GM04504 (cell line): ENCODE results near the gene ZNF214.

ENCODE experiments used
- DNase-seq: peaks from one replicate; pipeline ENCODE4 v3.0.0-alpha.2; 2012; ENCODE audit warnings: low read depth

The ZNF214 gene

DNA sequence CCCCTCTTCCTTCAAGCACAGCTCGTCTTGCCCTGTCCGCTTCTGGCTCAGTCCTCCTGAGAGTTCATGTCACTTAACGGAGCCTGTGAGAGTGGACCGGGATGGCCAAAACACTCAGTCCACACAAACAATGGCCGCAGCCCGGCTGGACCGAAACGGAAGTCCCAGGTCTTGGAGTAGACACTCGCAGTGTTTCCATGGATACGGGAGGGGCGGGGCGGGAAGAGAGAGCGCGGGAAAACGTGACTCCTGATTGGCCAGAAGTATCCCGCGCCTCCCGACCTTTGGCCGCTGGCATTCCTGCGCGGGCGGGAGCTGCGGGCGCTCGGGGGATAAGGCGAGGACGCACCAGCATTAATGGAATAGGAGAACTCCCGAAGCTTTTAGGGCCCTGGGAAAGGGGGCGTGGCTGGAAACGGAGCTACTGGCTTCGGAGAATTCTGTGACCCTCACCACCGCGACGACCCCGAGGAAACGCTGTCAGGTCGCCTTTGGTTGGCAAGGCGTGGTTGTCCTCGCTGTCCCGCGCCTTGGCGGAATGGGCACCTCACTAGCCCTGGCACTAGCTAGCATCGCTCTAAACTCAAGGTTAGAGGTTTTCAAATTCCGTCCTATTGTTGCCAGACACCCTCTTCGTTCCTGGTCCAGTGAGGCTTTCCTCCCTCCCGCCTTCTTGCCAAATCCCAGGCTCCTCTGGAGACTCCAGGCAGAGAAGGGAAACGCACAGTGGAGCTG lies at the start of gene ZNF214, which contains the start of gene NLRP14:
TSS of gene ZNF214 (minus strand) at position 164 of the 735 bp plus-strand sequence. CDS start 17,511 bp downstream, outside the sequence.
TSS of gene NLRP14 (plus strand) at position 297 of the 735 bp plus-strand sequence. CDS start 18,108 bp downstream, outside the sequence.
- DNase-seq, result peak; percentile 88

DNA sequence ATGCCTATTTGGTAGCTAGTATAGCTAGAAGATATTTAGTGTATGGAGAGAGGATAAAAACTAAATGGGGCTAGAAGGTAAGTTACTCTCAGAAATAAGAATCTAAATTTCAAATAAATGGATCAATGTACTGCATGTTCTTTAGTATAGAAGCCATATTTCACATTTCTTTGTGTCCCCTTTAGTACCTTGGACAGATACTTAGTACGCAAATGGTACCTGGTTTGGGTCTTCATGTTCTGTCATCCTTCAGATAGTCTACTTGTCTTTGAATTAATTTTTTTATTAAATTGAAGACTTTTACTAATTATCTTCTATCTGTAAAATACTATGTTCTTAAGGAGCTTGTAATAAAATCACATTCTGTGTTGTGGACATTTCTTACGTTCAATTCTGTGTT lies 42.4 kb upstream of the ZNF214 start:
- no peak for DNase-seq

DNA sequence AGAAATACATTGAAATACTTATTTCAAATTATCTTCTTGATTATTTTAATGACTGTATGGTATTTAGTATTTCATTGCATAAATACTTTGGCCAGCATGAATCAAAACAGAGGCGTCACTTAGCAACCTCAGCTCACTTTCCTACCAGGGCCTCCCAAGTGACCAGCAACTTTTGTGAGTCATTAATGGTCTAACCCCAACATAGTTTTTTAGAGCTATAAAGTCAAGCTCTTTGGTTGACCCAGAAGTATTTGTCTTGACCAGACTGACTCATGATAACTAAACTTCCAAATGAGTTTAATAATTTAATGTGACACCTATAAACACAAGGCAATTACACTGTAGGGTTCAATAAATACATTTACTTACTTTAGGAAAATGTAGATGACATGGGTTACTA lies 40.7 kb upstream of the ZNF214 start:
- DNase-seq, result peak; percentile 20

DNA sequence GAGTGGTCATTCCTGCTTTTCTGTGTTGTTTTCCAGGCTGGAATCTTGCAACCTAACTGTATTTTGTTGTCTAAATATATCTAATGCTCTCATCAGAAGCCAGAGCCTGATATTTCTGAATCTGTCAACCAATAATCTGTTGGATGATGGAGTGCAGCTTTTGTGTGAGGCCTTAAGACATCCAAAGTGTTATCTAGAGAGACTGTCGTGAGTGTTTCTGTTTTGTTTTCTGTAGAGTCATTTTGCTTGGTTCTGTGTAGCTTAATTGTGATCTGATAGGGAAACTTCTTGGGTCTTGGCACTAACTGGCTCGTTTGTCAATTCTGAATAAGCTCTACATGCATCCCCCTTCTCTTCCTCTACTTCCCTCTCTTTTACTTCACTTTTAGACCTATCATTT lies 37.5 kb upstream of the ZNF214 start:
- DNase-seq, result no peak

DNA sequence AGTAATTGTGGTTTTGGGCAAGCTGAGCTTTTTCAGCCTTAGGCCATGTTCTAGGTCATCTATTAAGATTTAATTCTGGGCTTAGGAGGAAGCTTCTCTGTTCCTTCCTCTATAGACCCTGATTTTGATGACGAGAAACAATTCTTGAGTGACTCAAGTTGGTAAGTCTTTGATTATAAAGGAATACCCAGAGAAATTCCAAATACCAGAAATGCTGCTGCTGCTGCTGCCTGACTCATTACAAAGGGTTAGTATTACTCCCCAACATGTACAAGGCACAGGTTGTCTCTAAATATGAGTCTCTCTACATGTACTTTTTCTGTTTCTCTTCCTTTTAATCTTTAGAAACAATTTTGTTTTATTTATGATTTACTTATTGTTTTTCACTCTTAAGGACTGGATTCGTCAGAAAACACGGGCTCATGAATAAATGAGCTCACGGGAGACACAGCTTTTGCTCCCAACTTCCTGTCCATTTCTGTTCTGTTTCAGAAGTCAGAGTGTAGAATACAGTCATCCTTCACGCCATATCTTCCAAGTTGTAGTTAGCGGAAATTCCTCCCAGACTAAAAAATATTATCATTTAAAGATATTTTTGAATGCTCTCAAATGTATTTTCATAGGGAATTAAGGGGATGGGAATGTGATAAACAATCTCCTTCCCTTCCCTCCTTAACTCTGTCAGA lies 36.8 kb upstream of the ZNF214 start:
- no peak for DNase-seq

DNA sequence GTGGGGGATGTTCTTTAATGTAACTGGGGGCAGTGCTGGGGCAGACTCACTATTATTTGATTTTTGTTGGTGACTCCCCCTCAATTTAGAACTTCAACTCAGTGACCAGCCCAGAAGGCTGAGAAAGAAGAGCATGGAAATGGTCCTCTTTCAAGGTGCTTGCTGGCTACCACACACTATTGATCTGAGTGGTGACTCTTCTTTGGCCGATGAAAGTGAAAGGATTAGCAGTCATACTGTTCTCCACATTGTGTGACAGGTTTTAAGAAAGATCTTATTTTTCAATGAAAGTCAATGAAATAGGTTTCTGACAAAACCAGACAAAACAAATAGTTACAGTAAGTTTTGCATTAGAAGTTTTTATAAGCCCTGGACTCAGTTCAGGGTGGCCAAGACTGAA lies 30.0 kb upstream of the ZNF214 start:
- no peak for DNase-seq

DNA sequence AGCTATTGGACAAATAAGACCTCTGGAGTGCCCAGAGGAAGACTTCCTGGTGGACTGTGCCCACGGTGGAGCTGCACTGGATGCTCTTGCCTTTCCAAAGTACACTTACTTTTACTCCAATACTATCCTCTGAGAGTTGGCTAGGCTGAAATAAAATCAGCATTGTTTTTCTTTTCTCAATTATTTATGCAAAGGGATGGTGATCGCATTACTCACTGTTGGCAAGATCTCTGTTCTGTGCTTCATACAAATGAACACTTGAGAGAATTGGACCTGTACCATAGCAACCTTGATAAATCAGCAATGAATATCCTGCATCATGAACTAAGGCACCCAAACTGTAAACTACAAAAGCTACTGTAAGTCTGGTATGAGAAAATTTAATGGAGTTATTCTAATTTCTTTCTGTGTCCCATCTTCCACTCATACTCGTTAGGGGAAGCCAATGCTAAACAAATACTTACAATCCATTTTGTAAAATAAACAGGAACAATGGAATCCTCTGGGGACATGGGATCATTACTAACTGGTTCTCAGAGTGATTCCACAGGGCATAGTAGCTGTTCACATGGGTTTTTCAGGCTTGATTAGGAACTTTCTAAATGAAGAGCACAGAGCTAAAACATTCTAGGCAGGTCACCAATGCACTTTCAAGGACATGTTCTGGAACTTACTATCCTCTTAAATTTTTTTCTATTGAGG lies 26.5 kb upstream of the ZNF214 start:
- DNase-seq, result peak; percentile 2

DNA sequence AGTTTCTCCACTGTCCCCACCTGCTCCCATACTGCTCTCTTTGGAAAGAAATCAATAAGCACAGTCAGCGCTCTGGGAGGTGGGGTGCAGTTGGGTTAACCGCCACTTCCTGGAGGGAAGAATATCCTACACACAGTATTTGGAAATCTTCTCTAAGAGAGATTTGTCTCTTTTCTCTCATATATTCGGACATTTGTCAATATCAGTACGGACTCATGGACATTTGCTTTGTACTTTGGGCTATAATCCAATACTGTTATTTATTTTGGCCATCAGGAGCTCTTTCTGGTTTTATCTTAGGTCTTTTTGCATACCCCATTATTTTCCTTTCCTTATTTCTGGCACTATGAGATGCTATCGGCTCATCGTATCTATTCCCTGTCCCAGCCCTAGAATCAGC lies 13.9 kb upstream of the ZNF214 start:
- DNase-seq, result no peak

DNA sequence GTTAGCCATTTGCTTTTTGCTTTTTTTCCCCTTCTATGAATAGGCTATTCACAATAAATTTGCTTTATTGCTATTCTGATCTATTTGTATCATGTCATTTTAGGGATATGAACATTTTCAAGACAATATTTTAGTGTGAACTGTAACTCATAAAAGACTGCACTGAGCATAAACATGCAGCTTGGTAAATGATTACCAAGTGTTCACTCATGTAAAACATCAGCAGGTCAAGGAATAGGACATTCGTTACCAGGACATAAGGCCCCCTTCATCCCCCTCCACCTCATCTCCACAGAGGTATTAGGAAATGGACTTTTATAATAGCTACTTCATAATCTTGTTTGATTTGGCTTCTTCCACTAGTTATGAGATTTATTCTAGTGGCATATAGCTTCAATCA lies 12.5 kb upstream of the ZNF214 start:
- DNase-seq, result no peak

DNA sequence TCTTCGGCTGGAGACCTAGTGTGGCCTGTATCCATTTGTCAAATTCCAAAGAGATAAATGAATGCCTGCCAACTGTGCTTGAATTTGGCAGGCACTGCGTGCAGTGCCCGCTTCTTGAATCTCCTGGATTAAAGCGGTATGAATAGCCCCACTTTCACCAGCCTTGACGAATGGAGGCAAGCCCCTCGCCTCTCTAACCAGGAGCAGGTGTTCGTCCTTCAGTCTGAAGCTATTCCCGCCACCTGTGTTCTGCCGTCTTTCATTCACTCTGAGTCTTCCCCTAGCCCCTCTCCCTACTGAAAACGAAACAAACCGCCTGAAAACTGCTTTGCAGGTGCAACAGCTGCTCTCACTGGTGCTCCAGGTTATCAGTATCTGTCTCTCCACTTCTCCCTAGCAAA lies 11.3 kb upstream of the ZNF214 start:
- DNase-seq, result no peak

DNA sequence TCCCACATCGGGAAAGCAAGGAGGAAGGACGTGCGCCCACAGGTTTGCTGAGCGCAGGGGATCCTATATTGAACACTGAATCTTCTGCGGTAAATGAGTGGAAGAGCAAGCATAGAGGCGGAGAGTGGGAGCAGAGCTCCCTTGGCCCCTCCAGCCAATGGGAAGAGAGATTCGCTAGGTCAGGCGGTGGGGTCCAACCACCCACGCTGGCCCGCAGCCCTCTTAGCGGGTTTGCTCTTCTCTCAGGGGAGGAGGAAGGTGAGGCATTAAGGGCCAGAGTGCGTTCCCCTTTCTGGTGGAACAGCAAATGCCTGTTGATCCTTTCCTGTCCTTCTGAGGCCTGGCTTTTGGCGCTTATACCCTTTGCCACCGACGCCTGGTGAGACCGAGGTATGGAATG lies 10.7 kb upstream of the ZNF214 start:
- DNase-seq, result no peak

DNA sequence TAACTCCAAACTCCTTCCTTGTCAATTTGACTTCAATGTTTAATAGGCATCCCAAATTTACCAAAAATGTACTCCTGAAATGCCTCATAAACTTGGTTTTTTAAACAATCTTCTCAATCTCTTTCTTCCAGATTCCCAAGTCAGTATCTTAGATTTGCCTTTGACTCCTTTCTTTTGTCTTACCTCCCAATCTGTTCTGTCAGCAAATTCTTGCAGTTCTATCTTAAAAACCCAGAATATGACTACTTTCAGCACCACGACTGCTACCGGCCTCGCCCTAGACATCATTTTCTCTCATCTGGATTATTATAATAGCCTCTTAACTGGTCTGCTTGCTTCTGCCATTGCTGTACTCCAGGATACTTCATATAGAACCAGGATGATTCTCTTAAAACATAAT lies 8.0 kb upstream of the ZNF214 start:
- no peak for DNase-seq

DNA sequence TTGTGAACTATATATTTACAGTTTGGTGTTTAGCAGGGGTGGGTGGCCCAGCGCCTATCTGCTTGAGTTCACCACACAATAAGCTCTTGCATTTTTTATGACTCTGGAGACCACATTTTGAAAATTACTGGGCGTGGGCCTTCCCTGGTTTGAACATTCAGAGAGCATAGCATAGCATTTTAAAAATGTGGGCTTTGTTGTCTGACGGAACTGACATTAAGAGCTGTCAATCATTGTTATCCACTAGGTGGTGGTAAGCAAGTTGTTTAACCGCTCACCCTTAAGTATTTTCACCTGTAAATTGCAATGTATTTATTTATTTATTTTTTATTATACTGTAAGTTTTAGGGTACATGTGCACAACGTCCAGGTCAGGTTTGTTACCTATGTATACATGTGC lies 1.2 kb upstream of the ZNF214 start:
- no peak for DNase-seq

DNA sequence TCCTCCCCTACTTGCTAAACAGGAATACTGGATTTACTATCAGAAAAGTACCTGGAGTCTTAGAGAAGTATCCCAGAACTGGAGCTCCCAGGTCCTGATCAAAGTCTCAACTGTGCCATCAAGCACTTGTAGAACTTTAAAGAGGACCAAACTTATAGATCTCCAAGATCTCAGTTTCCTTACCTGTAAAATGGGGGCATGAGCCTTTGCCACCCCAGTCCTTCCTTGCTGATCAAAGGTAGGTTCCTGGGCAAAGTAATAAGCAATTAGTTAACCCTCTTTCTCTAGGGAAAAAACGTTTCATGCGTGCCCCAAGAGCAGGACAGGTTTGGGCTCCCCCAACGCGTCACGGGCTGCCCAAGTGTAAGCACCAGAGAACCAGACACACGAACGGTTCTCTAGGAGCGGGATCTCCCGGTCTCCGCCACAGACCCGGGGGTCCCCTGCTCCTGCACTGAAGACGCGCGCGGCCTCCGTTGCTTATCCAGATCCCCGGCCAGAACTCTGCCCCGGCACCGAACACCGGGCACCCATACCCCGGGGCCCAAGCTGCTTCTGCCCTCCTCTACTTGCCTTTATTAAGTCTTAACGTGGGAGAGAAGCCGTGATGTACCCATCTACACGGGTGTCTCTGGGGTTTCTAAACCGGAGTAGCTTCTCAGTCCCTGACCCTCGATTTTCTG lies 505 bp downstream of the ZNF214 start:
- DNase-seq, result no peak

DNA sequence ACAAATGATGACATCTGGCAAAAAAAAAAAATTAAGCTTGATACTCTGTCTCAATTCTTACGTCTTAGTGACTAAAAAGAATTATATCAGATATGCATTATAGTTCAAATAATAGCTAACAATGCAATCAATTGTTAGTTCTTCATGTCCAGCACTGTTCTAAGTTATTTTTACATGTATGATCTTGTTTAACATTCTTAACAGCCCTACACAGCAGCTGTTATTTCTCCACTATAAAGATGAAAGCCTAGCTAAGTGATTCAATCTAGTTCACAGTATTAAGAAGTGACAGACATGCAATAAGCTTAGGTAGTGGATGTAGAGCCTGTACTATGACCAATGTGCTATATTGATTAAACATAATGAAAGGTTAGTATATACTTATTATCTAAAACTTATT lies 4.1 kb downstream of the ZNF214 start:
- DNase-seq, result no peak

DNA sequence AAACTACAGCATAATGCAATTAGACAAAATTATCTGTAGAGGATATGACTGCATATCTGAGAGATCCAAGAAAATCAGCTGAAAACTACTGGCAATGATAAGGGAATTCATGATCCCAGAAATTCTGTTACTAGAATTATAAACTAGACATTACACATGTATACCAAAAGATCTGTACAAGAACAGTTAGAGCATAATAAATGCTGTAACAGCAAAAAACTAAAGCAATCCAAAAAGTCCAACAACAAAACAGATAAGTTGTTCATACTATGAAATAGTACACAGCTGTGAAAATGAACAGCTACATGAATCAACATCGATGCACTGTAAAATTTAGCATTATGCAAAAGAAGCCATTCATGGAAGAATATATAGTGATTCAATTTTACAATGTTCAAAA lies 6.0 kb downstream of the ZNF214 start:
- no peak for DNase-seq

DNA sequence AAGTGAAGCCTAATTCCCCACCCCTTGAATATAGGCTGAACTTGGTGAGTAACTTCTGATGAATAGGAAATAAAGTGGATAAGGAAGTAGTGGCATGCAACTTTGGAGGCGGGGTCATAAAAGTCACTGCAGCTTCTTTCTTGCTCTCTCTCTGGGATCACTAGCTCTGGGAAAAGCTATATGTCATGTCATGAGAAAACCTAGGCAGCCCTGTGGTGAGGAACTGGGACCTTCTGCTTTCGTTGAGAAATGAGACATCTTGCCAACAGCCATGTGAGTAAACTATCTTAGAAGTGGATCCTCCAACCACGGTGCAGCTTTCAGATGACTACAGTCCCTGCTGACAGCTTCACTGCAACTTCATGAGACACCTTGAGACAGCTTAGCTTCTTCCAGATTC lies 15.7 kb downstream of the ZNF214 start:
- DNase-seq, result peak; percentile 48

DNA sequence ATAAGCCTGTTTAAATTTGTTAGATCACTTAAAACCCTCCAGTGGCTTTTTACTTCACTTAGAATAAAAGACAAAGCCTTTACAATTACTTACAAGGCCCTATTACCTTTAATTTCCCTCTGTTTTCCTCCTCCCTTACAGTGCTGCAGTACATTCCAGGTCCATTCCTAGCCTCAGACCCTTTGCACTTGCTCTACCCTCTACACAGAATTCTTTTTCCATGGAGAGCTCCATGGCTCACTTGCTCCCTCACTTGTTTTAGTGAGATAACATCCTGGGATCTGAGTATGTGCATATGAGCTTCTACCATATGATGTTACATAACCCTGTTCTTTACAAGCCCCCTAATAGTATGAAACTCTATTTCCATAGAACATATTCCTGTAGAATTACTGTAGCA lies 24.4 kb downstream of the ZNF214 start:
- no peak for DNase-seq

DNA sequence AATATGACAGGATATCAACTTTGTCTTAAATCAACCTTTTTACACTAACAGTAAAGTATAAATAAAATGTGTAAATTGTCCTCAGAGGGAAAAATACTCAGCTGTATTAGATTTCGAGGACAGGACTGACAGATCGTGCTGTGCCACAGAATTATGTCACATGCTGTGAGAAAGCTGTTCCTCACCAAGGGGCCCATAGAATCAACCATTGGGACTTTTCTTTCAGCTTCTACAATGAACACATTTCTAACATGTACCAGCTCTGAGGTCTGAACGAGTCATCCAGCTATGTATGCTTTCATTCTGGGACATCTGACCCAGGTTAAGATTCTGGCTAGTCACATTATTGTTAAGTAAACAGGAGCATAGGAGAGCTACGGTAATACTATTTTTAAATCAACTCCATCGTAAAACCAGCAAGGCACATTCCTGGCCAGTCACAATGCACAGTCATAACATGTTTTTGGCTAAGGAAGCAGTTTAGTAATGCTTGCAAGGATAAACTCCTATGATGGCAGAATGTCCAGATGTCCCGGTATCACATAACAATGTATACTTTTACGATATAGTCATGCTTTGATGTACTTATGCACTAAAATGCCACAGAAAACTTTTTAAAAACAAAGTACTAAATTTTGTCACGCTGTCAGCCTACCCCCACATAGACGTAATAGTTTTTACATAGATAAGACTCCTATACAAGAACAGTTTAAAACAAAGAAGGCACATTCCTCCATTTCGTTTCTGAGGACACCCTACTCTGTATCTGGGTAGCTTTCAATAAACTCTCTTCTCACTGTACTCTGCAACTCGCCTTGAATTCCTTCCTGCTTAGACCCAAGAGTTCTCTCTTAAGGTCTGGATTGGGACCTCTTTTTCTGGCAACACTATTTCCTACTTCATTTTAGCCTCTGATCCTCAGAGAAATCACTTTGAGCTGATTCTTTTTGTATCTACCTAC lies 27.4 kb downstream of the ZNF214 start:
- peak; percentile 66 for DNase-seq

DNA sequence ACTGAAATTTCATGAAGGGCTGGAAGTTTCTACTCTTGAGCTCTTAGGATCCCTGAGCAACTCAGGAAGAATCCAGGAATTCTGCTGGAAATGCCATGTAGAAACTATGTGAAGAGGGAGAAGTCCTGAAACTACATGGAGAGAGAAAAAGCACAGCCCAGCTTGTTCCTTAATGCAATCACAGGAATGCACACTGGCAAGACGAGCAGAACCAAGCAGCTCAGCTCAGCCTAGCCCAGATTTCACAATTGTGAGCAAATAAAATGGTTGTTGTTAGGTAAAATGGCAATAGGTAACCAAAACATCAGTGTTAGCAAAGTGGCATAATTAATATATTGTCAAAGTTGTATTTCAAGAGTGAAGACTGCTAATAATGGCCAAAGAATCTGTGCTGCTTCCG lies 28.1 kb downstream of the ZNF214 start:
- DNase-seq, result no peak

DNA sequence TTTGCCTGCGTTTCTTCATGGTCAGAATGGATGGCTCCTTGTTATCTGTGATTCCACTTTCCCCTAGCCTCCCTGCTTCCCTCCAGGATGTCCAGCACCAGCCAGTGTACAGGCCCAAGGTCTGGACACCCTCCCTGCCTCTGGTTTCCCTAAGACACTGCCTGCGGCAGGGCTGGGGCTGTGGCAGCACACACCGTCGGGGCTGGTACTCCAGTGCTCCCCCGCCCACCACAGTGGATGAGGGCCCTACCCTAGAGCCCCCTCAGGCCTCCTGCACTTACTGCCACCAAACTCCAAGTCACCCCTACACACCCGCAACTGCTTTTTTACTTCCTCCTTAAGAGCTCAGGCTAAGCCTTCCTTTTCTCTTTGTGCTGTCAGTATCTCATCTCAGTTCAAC lies 28.9 kb downstream of the ZNF214 start:
- DNase-seq, result no peak
